Keratinocyte (primary cell): ENCODE measurements around the gene KDM6B. TPM values are rescaled to one million over a fixed set of nuclear protein-coding genes. Genes with fewer than 3 reads are reported as not detected.

Experiments
- DNase-seq: peaks from one replicate; pipeline ENCODE4 v3.0.0-alpha.2; 2011; ENCODE audit warnings: low read depth, missing footprints, low spot score
- FAIRE-seq: peaks from 2 replicates; lab custom pipeline; 2011; peaks lifted over from hg19 to GRCh38; lab: Jason Lieb, UNC
- H2AFZ ChIP-seq: 2 replicates; pipeline ENCODE4 v1.6.0; 2012; ENCODE audit warnings: low read length, control low read depth, inconsistent platforms; ENCODE audit not compliant: control insufficient read depth
- H3K27ac ChIP-seq: 2 replicates; pipeline ENCODE4 v1.5.1; 2011; ENCODE audit warnings: low read length; ENCODE audit not compliant: control insufficient read depth, insufficient read depth
- H3K27me3 ChIP-seq: 3 replicates; pipeline ENCODE4 v1.6.0; 2011; ENCODE audit warnings: low read length; ENCODE audit not compliant: control insufficient read depth, insufficient read depth; ENCODE audit errors: extremely low read depth
- H3K36me3 ChIP-seq, 2 experiments: 2 replicates in 1 of 2; 3 replicates in 1 of 2; pipeline ENCODE4 v1.5.1; 2011; ENCODE audit warnings: low read length in 2 of 2, mild to moderate bottlenecking in 1 of 2; ENCODE audit not compliant: control insufficient read depth in 2 of 2, insufficient read depth in 2 of 2; ENCODE audit errors: extremely low read depth in 1 of 2
- H3K4me1 ChIP-seq: 3 replicates; pipeline ENCODE4 v1.5.1; 2011; ENCODE audit warnings: low read length; ENCODE audit not compliant: control insufficient read depth, insufficient read depth; ENCODE audit errors: extremely low read depth
- H3K4me2 ChIP-seq: 3 replicates; pipeline ENCODE4 v1.6.0; 2011; ENCODE audit warnings: low read depth, low read length; ENCODE audit not compliant: control insufficient read depth, insufficient read depth; ENCODE audit errors: extremely low read depth
- H3K4me3 ChIP-seq, 3 experiments: fragments of 200-600 bp in 1 of 3; sonication (generic) in 1 of 3; 2 replicates in 2 of 3; 3 replicates in 1 of 3; pipeline ENCODE4 v1.5.1; 2011 to 2016; ENCODE audit warnings: low read length in 3 of 3, mild to moderate bottlenecking in 3 of 3, control low read depth in 2 of 3, inconsistent platforms in 1 of 3, low read depth in 1 of 3, mixed read lengths in 1 of 3, mixed run types in 1 of 3, moderate library complexity in 1 of 3; ENCODE audit not compliant: control insufficient read depth in 2 of 3, insufficient read depth in 2 of 3; ENCODE audit errors: extremely low read depth in 1 of 3
- H3K79me2 ChIP-seq: 2 replicates; pipeline ENCODE4 v1.6.0; 2012; ENCODE audit warnings: low read length; ENCODE audit not compliant: control insufficient read depth, insufficient read depth
- H3K9ac ChIP-seq: 3 replicates; pipeline ENCODE4 v1.6.0; 2011; ENCODE audit warnings: low read length; ENCODE audit not compliant: control insufficient read depth, insufficient read depth; ENCODE audit errors: extremely low read depth
- H3K9me1 ChIP-seq: 3 replicates; pipeline ENCODE4 v1.6.0; 2011; ENCODE audit warnings: low read length; ENCODE audit not compliant: control insufficient read depth, insufficient read depth; ENCODE audit errors: extremely low read depth
- H3K9me3 ChIP-seq: 2 replicates; pipeline ENCODE4 v1.5.1; 2012; ENCODE audit warnings: low read depth, low read length; ENCODE audit not compliant: control insufficient read depth
- H4K20me1 ChIP-seq: 3 replicates; pipeline ENCODE4 v1.6.0; 2011; ENCODE audit warnings: low read length; ENCODE audit not compliant: control insufficient read depth, insufficient read depth; ENCODE audit errors: extremely low read depth
- CTCF ChIP-seq, 3 experiments: IDR thresholded peaks in 1 of 3; conservative IDR thresholded peaks in 1 of 3; optimal IDR thresholded peaks in 1 of 3; 2 replicates in 2 of 3; 3 replicates in 1 of 3; pipeline versions ENCODE3 to v1.5.1; 2011; ENCODE audit warnings: low read length in 3 of 3, mild to moderate bottlenecking in 3 of 3, moderate library complexity in 2 of 3, control low read depth in 1 of 3, inconsistent platforms in 1 of 3; ENCODE audit not compliant: insufficient read depth in 2 of 3; ENCODE audit errors: extremely low read depth in 1 of 3
- EZH2 ChIP-seq: IDR thresholded peaks from one replicate; pipeline ENCODE4 v1.6.1; 2012; ENCODE audit warnings: inconsistent platforms, mild to moderate bottlenecking, low read length, moderate library complexity
- dilution Hi-C: fragments of 300-500 bp; cut with MboI; formaldehyde crosslinking; loops from one replicate; pipeline ENCODE4 v1.7.0; 2020; ENCODE audit warnings: low sequenced_read_pairs; ENCODE audit not compliant: extremely low pct_ligation_motif_present
- polyA plus RNA-seq, 5 experiments: library from polyadenylated mRNA; depleted of rRNA in 3 of 5; stranded (reverse) in 3 of 5; stranded (forward) in 1 of 5; unstranded in 1 of 5; fragments of >200 nt; gene quantifications; 1 replicate in 1 of 5; 2 replicates in 3 of 5; 3 replicates in 1 of 5; pipeline versions ENCODE4 v1.2.1 to v1.2.3, GENCODE V29; 2011 to 2012; ENCODE audit warnings: missing spikeins in 2 of 5, low read depth in 1 of 5, low replicate concordance in 1 of 5

The KDM6B gene
- polyA plus RNA-seq, 1 donor (not counting 4 experiments of a cell fraction or from before 2014, with no cell fraction given), result 1.6 TPM

- Histone ChIP-seq H3K27me3 (no peaks in the 10 kb centered on the region), H3K4me1 (peaks cover 20% of the 10 kb centered on the region), H3K4me2 (no peak overlapping the region), H2AFZ (no peak overlapping the region), H3K4me3 (no peak overlapping the region), H4K20me1 (peaks cover 3% of the 10 kb centered on the region), H3K9me1 (no peaks in the 10 kb centered on the region), H3K9ac (no peak overlapping the region), H3K36me3 (peaks cover 24 to 26% of the 10 kb centered on the region in 2 experiments), H3K27ac (no peak overlapping the region), H3K79me2 (peaks cover 25% of the 10 kb centered on the region), H3K9me3 (no peaks in the 10 kb centered on the region)
- dilution Hi-C loops, result no loop called here
- FAIRE-seq (no peak), DNase-seq (no peak)
- TF ChIP-seq CTCF (optimal IDR thresholded peaks at IDR 0.05 in 1 of 3, IDR thresholded peaks at IDR 0.05 in 1 of 3, conservative IDR thresholded peaks at IDR 0.05 in 1 of 3; ENCODE audit: extremely low read depth in 1 of 3, insufficient read depth in 2 of 3, low read length in 3 of 3) (no peak), EZH2 (no peak)
Observed at GRCh38 chr17:7846063-7846735, 12.2 kb downstream of the KDM6B start.

GRCh38 chr17:7846765-7847661, 13.0 kb downstream of the KDM6B start:
- Histone ChIP-seq H3K9me1 (no peaks in the 10 kb centered on the region), H3K9ac (no peak overlapping the region), H4K20me1 (peaks cover 3% of the 10 kb centered on the region), H3K36me3 (peaks cover 27 to 32% of the 10 kb centered on the region in 2 experiments), H3K9me3 (no peaks in the 10 kb centered on the region), H2AFZ (no peak overlapping the region), H3K27me3 (no peaks in the 10 kb centered on the region), H3K4me2 (no peak overlapping the region), H3K79me2 (peaks cover 25% of the 10 kb centered on the region), H3K27ac (no peak overlapping the region), H3K4me1 (peaks cover 21% of the 10 kb centered on the region), H3K4me3 (no peak overlapping the region)
- FAIRE-seq (no peak), DNase-seq (no peak)
- no peak for TF ChIP-seq EZH2
- TF ChIP-seq CTCF (optimal IDR thresholded peaks at IDR 0.05 in 1 of 3, IDR thresholded peaks at IDR 0.05 in 1 of 3, conservative IDR thresholded peaks at IDR 0.05 in 1 of 3; ENCODE audit: extremely low read depth in 1 of 3, insufficient read depth in 2 of 3, low read length in 3 of 3), result no peak
- dilution Hi-C loops, result no loop called here
